NCI-H524 (cell line): ENCODE measurements around the gene HS6ST1.

Experiments
- DNase-seq, 2 experiments: peaks; one replicate each; lab custom pipeline; 2025; lab: John Stamatoyannopoulos, UW

HS6ST1 gene, protein sequence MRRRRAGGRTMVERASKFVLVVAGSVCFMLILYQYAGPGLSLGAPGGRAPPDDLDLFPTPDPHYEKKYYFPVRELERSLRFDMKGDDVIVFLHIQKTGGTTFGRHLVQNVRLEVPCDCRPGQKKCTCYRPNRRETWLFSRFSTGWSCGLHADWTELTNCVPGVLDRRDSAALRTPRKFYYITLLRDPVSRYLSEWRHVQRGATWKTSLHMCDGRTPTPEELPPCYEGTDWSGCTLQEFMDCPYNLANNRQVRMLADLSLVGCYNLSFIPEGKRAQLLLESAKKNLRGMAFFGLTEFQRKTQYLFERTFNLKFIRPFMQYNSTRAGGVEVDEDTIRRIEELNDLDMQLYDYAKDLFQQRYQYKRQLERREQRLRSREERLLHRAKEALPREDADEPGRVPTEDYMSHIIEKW

DNA sequence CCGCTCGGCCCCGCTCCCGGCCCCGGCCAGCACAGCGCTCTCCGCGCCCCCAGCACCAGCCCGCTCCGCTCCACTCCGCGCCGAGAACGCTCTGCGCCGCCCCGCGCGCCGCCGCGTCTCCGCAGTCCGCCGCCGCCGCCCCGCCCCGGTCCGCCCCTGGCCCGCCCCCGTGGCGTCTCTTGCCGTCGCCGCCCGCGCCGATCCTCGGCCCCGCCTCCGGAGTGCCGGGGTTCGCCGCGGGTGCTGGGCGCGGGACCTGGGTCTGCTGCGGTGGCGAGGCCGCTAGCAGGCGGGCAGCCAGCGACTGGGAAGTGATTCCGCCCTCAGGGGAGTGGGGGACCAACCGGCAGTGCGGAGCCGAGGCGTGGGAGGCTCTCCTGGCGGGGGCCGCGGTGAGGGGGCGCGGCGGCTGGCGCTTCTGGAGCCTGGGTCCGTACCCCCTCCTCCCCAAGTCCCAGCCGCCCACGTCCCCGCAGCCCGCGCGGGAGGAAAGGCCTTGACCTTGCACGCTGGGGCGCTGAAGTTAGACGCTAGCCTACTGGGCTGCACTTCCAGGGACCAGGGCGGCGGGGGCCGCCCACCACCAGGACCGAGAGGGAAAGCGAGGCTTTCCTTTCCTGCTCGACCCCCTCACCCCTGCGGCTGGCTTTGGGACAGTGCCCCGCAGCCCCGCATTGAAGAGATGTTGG is at the start of gene HS6ST1:
Gene HS6ST1 (minus strand): TSS at position 93 of the 689 bp plus-strand sequence. CDS start 305 bp downstream, outside the sequence.
- peak; percentile 30 to 60 for DNase-seq

DNA sequence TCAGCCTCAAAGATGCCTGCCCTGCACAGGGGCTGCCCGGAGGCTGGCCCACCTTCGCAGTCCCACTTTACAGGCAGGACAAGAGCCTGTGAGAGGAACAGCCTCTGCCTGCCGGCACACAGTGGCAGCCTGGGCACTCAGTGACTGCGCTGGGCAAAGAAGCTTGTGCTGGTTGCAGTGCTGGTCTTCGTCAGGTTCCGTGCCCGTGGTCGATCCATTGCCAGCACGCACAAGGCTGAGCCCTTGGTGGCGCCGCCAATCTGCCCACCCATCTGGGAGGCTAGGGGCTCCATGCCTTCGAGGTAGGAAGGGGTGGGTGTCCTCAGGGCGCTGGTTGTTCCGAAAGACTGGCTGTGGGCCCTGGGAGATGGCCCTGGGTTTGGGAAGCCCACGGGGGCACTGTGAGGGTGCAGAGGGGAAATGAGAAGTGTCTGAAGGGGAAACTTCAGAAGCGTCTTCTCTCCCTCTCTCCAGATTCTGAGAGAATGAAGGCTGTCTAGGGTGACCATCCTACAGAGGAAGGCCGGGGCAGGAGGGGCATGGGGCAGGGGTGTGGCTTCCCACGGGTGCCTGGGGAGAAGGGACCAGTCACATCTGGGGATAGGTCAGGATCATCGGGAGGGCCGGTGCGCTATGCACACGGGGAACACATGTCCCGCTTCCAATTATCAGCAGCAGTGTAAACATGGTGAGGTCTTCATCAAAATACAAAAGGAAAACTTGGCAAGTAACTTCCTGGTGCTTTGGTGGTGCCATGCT is 49.1 kb upstream of the HS6ST1 start:
- DNase-seq: no peak

DNA sequence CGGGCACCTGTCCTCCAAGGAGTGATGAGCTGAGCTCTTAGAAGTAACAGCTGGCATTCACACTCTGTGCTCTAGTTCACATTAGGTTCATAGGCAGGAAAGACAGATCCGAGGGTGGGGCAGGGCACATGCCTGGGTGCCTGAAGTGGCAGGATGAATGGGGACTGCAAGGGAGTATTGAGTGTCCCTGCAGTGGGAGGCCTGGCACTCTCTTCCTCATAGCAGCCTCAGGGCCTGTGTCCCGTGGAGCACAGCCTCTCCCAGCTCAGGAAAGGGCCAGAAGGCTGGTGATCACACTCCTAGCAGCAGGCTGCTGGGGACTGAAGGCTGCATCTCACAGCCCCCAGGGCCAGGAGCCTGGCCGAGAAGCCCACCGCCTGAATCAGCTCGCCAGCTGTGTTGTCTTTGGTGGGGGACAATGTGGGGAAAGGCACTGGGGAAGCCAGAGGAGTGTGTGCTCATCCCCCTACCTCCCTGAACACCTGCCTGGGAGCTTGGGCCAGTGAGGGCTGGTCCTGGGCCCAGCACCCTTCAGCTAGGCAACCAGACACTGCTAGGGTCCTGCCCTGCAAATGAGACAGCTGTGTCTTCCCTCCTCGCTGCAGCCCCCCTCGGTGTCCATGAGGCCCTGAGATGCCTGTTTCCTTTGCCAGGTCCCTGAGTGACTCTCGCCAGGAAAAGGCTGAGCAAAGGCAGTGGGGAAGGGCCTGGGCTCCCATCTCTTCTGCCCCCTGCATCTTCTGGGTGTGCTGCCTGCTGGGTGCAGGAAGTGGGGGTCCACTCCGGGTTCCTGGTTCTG is 48.2 kb upstream of the HS6ST1 start:
- DNase-seq: peak; percentile 9 to 38

DNA sequence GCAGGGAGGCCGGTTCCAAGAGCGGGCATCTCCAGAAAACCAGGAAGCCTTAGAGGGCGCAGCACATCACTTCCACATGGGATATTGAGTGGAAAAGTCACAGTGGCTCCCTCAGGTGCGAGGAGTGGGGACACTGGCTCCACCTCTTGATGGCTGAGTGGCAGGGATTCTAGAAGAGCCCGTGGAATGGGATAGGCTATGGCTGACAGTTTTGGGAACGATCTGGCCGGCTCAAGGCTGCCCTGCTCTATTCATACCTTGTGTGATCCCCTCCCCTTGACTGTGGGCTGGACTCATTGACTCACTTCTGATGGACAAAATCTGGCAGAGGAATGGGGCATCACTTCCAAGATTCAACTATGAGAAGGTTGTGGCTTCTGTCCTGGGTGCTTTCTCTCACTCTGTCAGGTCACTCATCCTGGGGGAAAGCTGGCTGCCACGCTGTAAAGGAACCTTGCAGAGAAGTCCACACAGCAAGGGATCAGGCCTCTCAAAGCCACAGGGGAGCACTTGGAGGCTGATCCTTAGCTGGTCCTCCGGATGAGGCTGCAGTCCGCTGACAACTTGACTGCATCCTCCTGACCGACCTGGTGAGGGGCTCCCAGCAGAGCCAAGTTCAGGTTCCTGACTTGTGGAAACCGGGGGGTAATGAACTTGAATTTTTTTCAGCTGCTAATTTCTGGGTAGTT is 46.7 kb upstream of the HS6ST1 start:
- no peak for DNase-seq

DNA sequence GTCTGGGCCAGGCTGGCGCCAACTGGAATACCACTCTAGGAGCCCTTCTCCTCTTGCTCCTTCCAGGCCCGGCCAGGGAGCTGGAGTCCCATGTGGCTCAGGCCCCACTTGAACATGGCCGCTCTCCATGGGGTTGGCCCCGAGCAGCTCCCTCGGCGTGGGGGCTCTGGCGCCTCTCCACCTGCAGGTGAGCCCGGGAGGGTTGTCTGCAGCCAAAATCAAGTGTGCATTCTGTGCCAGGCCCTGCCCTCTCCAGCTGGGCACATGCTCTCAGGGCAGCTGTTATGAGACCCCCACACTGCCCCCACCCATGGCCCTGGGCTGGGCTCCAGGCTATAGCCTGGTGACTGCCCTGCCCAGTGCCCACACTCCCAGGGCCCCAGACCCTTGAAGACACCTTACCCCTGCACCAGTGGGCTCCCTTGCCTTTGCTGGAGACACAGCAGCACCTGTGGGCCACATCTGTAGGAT is 45.8 kb upstream of the HS6ST1 start:
- DNase-seq: no peak

DNA sequence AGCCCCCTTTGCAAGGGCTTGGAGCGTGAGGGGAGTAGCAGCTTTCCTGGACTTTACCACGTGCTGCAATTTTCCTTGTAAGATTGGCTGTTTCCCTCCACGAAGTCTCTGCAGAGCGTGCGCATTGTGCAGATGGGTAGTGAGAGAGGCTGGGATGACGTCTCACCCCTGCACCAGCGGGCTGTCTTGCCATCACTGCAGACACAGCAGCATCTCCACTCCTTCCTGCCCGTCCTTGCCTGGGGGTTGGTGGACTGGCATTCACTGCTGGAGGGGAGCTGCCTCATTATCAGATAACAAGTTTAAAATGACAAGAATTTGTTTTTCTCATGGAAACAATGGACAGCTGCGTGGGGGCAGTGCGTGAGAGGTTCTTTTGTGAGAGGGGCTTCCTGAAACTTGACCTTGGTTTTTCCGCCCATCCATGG is 45.3 kb upstream of the HS6ST1 start:
- DNase-seq: no peak

DNA sequence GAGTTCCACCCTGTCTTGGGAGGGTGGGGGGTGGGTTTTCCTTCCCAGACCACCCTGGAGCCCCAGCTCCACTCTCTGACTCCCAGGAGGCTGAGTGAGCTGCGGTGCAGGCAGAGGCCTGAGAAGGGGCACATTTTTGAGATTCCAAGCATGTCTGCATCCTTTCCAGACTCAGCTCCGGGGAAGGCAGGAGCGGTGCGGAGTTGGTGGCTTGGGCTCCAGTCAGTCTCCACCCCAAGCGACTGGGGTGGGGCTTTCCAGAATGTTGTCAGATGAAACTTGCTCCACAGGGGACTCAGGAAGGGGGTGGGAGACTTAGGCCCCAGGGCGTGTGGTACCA is 44.2 kb upstream of the HS6ST1 start:
- DNase-seq: no peak

DNA sequence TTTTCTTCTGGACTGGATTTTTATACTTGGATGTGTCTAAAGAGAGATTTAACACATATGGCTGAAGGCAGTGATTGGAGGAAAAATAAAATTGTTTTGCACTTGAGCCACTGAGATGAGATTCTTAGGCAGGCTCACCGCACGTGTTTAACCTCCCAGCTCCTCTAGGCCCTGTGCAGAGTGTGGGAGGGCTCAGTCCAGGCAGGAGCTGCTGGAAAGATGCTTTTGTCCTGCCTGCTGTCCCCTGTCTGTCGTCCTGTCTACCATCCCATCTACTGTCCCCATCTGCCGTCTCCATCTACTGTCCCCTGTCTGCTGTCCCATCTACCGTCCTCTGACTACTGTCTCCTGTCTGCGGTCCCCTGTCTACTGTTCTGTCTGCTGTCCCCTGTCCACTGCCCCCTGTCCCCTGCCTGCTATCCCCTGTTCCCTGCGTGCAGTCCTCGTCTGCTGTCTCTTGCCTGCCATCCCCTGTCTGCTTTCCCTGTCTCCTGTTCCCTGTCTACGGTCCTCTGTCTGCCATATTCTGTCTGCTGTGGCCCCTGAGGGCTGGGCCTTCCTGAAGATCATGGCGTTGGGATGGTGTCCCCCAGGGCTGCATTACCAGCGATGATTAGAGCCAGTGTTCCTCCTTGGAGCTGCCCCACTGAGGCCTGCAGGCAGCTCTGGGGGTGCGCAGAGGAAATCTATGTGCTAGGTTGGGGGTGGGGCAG is 43.7 kb upstream of the HS6ST1 start:
- DNase-seq: no peak

DNA sequence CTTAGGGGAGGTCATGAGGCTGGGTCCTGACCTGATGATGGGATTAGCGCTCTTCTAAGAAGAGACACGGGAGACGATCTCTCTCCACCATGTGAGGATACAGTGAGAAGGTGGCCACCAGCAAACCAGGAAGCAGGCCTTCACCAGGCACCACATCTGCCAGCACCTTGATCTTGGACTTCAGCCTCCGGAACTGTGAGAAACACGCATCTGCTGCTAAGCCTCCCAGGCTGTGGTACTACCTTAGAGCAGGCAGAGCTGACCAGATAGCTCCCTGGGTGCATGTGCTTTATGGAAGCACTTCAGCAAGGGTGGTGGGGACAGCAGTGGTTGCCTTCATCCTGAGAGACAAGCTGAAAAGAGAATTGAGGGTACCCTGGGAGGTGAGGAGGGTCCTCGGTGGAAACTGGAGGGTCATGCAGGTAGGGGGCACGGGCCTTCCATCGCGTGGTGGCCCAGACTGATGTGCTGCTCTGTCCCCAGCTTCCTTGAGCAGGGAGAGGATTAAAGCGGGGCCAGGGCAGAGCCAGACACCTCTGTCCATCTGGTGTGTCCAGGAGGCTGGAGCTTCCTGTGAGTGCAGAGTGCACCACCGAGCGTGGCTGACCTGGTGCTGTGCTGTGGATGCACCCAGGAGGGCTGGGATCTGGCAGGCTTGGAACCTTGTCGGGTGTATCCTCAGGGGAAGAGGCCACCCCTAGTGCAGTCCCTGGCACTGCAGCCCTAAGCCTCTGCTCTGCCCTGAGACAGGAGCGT is 42.9 kb upstream of the HS6ST1 start:
- peak in 1 of 2 experiments; percentile 8 for DNase-seq

DNA sequence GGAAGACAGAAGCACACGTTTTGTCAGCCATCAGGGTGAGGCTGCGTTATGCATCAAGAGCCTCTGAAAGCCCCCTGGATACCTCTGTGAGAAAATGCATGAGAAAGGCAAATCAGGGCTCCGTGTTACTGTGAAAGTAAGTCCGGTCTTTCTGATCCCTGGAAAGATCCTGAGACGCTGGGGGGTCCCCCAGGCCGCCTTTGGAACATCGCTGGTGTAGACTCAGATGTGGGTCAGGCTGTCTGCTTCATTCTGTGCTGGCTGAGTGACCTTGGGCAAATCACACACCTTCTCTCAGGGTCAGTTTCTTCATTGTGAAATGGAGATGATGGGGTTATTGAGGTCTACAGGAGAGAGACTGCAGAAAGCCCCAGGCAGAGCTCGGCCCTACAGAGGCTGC is 42.0 kb upstream of the HS6ST1 start:
- DNase-seq: no peak

DNA sequence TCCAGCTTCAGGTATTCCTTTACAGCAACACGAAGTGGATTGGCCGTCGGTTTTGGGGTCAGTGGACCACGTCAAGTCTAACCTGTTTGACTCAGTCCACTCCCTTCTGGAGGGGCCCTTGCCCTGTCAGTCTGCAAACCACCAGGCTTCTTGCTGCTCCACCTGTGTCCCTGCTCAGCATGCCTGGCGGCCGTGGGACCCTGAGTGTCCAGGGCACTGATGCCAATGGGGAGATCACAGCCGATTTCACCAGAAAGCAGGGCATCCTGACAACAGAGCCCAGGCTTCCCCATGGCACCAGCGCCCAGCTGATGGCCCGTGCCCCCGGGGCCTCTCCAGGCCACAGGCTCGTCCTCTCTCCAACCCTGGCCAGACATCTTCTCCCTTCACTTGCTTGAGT is 41.2 kb upstream of the HS6ST1 start:
- DNase-seq: no peak

DNA sequence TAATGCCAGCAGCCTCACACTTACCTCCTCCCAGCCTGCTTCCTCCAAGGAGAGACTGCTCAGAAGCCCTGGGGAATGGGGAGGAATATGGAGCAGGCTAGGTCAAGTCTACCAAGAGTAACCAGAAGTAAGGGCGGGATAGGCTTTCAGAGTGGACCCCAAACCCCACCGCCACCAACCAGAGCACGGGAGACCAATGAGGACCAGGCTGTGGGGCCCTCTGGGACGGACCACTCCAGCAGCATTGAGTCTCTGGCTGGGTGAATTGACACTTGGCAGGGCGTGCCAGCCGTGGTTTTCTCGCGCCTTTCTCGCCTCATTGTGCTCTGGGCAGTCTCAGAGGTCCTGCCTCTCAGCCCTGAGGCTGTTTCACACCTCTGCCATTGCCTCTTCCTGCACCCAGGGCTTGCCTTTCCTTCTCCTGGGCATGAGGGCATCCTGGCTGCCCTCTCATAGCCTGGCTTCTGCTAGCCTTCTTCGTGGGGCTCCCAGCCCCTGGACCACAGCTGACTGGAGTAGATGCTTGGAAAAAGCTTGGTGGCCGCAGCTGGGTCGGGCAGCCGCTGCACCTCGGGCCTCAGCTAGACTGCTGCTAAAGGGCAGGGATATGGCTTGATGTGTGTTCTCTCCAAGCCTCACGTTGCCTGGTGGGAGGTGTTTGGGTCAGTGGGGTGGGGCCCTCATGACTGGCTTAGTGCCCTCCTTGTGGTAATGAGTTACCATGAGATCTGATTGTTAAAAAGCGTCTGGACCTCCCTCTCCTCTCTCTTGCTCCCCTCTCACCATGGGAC is 40.5 kb upstream of the HS6ST1 start:
- no peak for DNase-seq

DNA sequence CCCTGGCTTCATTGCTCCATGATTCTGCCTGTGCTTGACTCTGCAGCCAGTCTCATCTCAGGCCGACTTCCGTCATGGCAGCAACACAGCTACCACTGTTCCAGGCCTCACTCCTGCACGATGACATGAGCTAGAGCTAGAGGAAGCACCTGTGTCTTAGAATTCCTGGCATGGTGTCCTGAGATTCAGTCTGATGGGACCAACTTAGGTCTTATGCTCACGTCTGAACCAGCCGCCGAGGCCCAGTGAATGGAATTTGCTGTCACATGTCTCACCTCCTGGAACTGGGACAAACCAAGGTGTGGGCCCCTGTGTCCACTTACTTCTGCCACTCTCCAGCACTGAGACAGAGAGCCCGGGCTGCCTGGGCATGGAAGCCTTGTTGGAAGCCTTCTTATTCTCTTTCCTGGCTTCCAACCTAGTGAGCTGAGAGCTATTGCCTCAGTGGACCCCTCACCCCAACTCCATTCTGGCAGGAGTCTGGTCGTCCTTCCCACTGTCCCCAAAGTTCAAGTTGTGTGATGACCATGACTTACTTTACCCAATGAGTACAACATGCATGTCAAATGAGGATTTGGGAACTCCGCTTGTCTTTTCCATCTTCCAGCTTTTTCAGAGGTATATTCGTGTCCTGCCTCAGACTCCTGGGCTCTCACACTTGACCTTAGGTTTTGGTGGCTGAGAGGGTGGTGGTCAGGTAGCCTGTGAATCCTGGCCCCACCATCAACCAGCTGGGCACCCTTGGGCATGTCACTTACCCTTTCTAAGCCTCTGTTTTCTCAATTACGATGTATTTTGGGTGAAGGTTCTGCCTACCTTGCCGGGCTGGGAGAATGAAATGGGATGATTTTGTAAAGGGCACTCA is 39.1 kb upstream of the HS6ST1 start:
- DNase-seq: no peak

DNA sequence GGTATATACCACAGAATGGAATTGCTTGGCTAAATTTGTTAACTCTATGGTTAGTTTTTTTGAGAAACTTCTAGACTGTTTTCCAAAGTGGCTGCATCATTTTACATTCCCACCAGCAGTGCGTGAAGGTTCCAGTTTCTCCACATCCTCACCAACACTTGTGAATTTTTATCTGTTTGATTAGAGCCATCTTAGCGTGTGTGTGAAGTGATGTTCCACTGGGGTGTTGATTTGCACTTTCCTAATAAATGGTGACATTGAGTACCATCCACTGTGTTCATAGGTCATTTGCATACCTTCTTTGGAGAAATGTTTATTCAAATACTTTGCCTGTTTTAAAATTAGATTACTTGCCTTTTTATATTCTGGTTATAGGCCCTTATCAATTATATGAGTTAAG is 37.5 kb upstream of the HS6ST1 start:
- no peak for DNase-seq

DNA sequence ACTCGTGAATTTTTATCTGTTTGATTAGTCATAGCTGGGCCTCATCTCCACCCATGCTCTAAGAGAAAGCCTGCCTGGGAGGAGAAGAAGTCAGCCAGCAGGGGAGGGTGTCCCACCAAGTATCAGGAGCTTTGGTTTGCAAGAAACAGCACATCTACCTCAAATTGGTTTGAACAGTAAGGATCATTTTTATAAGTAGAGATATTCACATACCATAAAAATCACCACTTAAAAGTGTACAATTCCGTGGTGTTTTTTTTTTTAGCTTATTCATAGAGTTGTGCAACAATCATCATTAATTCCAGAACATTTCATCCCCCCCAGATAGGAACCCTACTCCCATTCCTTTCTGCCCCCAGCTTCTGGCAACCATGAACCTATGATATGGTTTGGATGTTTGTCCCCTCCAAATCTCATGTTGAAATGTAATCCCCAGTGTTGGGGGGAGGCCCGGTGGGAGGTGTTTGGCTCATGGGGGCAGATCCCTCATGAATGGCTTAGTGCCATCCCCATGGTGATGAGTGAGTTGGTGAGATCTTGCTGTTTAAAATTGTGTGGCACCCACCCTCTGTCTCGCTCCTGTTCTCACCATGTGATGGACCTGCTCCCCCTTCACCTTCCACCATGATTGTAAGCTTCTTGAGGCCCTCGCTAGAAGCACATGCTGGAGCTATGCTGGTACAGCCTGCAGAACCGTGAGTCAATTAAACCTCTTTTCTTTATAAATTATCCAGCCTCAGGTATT is 36.2 kb upstream of the HS6ST1 start:
- DNase-seq: no peak

DNA sequence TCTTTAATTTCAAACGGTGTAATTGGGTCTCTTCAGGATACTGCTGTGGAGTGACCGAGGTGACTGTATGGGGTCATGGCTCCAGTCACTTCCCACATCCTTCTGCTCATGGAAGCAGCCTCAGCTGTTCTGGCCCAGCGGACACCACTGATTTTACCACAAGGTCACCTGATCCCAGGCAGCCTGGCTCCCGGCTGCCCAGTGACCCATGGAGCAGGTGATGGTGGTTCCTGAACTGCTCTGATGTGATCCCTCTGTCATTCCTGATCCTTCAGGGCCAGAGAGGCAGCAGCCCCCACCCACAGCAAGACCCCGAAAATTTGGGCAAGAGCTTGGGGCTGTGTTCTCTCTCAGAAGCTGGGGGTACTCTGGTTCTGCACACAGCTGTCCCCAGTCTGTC is 35.5 kb upstream of the HS6ST1 start:
- DNase-seq: no peak

DNA sequence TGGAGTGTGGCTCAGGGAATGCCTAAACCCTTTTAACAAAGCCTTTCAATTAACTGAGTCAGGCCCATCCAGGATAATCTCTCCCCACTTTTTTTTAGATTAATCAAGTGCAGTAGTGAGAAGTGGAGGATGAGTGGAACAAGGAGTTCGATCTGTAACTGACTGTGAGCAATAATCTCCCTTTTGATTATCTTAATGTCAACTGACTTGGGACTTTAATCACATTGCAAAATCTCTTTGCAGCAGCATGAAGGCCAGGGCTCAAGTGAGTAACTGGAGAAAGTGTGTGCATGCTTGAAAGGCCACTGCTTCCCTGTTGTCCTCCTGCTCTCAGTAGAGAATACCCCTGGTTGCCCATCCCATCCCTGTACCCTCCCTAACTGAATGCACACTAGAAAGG is 32.1 kb upstream of the HS6ST1 start:
- peak in 1 of 2 experiments; percentile 3 for DNase-seq
